Activated T-cell treated with anti-CD3 and anti-CD28 coated beads for 4 hours (primary cell): ENCODE data around the gene CAD.
"Not testable (repeated sequence)": the region's sequence is repeated elsewhere in the genome, so short reads cannot be mapped to it uniquely, and the experiment has no call there.

Experiments used
- DNase-seq: peaks from one replicate; pipeline ENCODE4 v3.0.0-alpha.2; 2020

CAD gene

GRCh38 chr2:27261241-27261925, 44.2 kb downstream of the CAD start:
- DNase-seq, result no peak

- no peak for DNase-seq
Measured at GRCh38 chr2:27261926-27262298, 44.7 kb downstream of the CAD start.

GRCh38 chr2:27262379-27263286, 45.5 kb downstream of the CAD start, which contains the start of gene SLC30A3:
Gene SLC30A3 (minus strand): TSS chr2:27263047. CDS start chr2:27262906, 141 bp downstream.
- peak; percentile 62 for DNase-seq

- DNase-seq, result no peak
Measured at GRCh38 chr2:27263287-27264252, 46.4 kb downstream of the CAD start.

- DNase-seq, result no peak
Measured at GRCh38 chr2:27264253-27264752, 47.1 kb downstream of the CAD start.

GRCh38 chr2:27264753-27265535, 47.8 kb downstream of the CAD start:
- peak; percentile 35 for DNase-seq

GRCh38 chr2:27265536-27265870, 48.3 kb downstream of the CAD start:
- no peak for DNase-seq

GRCh38 chr2:27268296-27268695, 51.1 kb downstream of the CAD start:
- not testable (repeated sequence) for DNase-seq

- DNase-seq, result no peak
Measured at GRCh38 chr2:27270131-27270530, 53.0 kb downstream of the CAD start.

- no peak for DNase-seq
Measured at GRCh38 chr2:27270670-27271069, 53.5 kb downstream of the CAD start.

GRCh38 chr2:27271631-27272340, 54.6 kb downstream of the CAD start:
- DNase-seq, result no peak

GRCh38 chr2:27272537-27273522, 55.7 kb downstream of the CAD start:
- DNase-seq, result not testable (repeated sequence)

- no peak for DNase-seq
Measured at GRCh38 chr2:27275211-27276150, 58.3 kb downstream of the CAD start, which contains the start of gene DNAJC5G. Gene DNAJC5G (plus strand): TSS chr2:27275433. CDS start chr2:27276729, 1,296 bp downstream.

- DNase-seq, result no peak
Measured at GRCh38 chr2:27278010-27278409, 60.8 kb downstream of the CAD start.

- DNase-seq, result no peak
Measured at GRCh38 chr2:27280826-27281225, 63.7 kb downstream of the CAD start.

- no peak for DNase-seq
Measured at GRCh38 chr2:27281442-27281841, 64.3 kb downstream of the CAD start.

- DNase-seq, result no peak
Measured at GRCh38 chr2:27281855-27282559, 64.8 kb downstream of the CAD start, which contains the start of gene TRIM54. Gene TRIM54 (plus strand): TSS chr2:27282429. CDS start chr2:27282732, 303 bp downstream.

GRCh38 chr2:27282892-27283291, 65.7 kb downstream of the CAD start:
- DNase-seq, result no peak
